ENCODE results near the gene SIGLEC14. TPM values are rescaled to one million over a fixed set of nuclear protein-coding genes. Genes with fewer than 3 reads are reported as not detected.
"Not testable (repeated sequence)": the region's sequence is repeated elsewhere in the genome, so short reads cannot be mapped to it uniquely, and the experiment has no call there.

The SIGLEC14 gene
- 0.21 TPM for total RNA-seq

GRCh38 chr19:51646730-51647129 lies at the start of gene SIGLEC14:
SIGLEC14 (minus strand) TSS chr19:51646825; CDS start chr19:51646759, 66 bp downstream.
- not testable (repeated sequence) for DNase-seq

- DNase-seq: no peak
Measured at GRCh38 chr19:51695702-51696315, 49.2 kb upstream of the SIGLEC14 start.

GRCh38 chr19:51695088-51695487 lies 48.5 kb upstream of the SIGLEC14 start:
- DNase-seq: no peak

GRCh38 chr19:51694318-51695085 lies 47.9 kb upstream of the SIGLEC14 start:
- no peak for DNase-seq

GRCh38 chr19:51693819-51694218 lies 47.2 kb upstream of the SIGLEC14 start:
- no peak for DNase-seq

- no peak for DNase-seq
Measured at GRCh38 chr19:51693260-51693659, 46.6 kb upstream of the SIGLEC14 start, which contains the start of gene SPACA6. SPACA6 (plus strand) TSS chr19:51693330; CDS start chr19:51693527, 197 bp downstream.

- no peak for DNase-seq
Measured at GRCh38 chr19:51692468-51692867, 45.8 kb upstream of the SIGLEC14 start.

- no peak for DNase-seq
Measured at GRCh38 chr19:51691584-51692428, 45.2 kb upstream of the SIGLEC14 start.

GRCh38 chr19:51691074-51691583 lies 44.5 kb upstream of the SIGLEC14 start:
- no peak for DNase-seq

- peak; percentile 95 for DNase-seq
Measured at GRCh38 chr19:51690454-51691073, 43.9 kb upstream of the SIGLEC14 start.

- peak; percentile 79 for DNase-seq
Measured at GRCh38 chr19:51689751-51690453, 43.3 kb upstream of the SIGLEC14 start.

GRCh38 chr19:51688671-51689571 lies 42.3 kb upstream of the SIGLEC14 start:
- DNase-seq: peak; percentile 98

GRCh38 chr19:51687791-51688670 lies 41.4 kb upstream of the SIGLEC14 start:
- peak; percentile 74 for DNase-seq

GRCh38 chr19:51686171-51686570 lies 39.5 kb upstream of the SIGLEC14 start:
- no peak for DNase-seq

GRCh38 chr19:51681286-51681941 lies 34.8 kb upstream of the SIGLEC14 start:
- DNase-seq: peak; percentile 78

GRCh38 chr19:51680474-51680873 lies 33.8 kb upstream of the SIGLEC14 start:
- DNase-seq: no peak

- no peak for DNase-seq
Measured at GRCh38 chr19:51676566-51677083, 30.0 kb upstream of the SIGLEC14 start.

GRCh38 chr19:51675911-51676565 lies 29.4 kb upstream of the SIGLEC14 start:
- DNase-seq: not testable (repeated sequence)

Data from tongue (tissue), 2 donors.